ENCODE data around the gene MYO16.

GRCh38 chr13:109126891-109127641 is 497.7 kb downstream of the MYO16 start:
- TF ChIP-seq CTCF (IDR thresholded peaks at IDR 0.05) (no peak), POLR2A (IDR thresholded peaks at IDR 0.05) (no peak)
